Stimulated activated CD8-positive, alpha-beta memory T cell treated with anti-CD3 and anti-CD28 coated beads, Interleukin-4, amount 100 ng/mL, for 4 hours (primary cell): ENCODE results near the gene AUH.
"Not testable (repeated sequence)": the region's sequence is repeated elsewhere in the genome, so short reads cannot be mapped to it uniquely, and the experiment has no call there.

Experiments used
- DNase-seq, 2 donors: peaks; one replicate each; pipeline ENCODE4 v3.0.0-alpha.2; 2020; ENCODE audit warnings: low read depth in 2 of 2, low spot score in 1 of 2

AUH gene

GRCh38 chr9:91379426-91379825 is 17.7 kb upstream of the AUH start:
- DNase-seq = no peak

- no peak for DNase-seq
These were observed 17.0 kb upstream of the AUH start for GRCh38 chr9:91378695-91379127.

- not testable (repeated sequence) for DNase-seq
These were observed 16.3 kb upstream of the AUH start for GRCh38 chr9:91378054-91378453.

- DNase-seq = no peak
These were observed 14.5 kb upstream of the AUH start for GRCh38 chr9:91376239-91376638.

GRCh38 chr9:91374939-91375338 is 13.2 kb upstream of the AUH start:
- DNase-seq = no peak

- no peak for DNase-seq
These were observed 10.2 kb upstream of the AUH start for GRCh38 chr9:91371894-91372293.

GRCh38 chr9:91370006-91370405 is 8.3 kb upstream of the AUH start:
- not testable (repeated sequence) for DNase-seq

- no peak for DNase-seq
These were observed 3.0 kb upstream of the AUH start for GRCh38 chr9:91364702-91365101.

- no peak for DNase-seq
These were observed 2.3 kb upstream of the AUH start for GRCh38 chr9:91364005-91364404.

GRCh38 chr9:91362051-91362611 is 413 bp upstream of the AUH start:
- DNase-seq = no peak

GRCh38 chr9:91360551-91361290 is 997 bp downstream of the AUH start:
- DNase-seq = no peak

- DNase-seq = no peak
These were observed 1.8 kb downstream of the AUH start for GRCh38 chr9:91359734-91360470.

GRCh38 chr9:91359083-91359482 is 2.6 kb downstream of the AUH start:
- no peak for DNase-seq

GRCh38 chr9:91354881-91355280 is 6.8 kb downstream of the AUH start:
- DNase-seq = no peak

GRCh38 chr9:91349115-91349555 is 12.6 kb downstream of the AUH start:
- no peak for DNase-seq

GRCh38 chr9:91348191-91348807 is 13.4 kb downstream of the AUH start:
- no peak for DNase-seq

GRCh38 chr9:91347377-91347776 is 14.3 kb downstream of the AUH start:
- DNase-seq = no peak

GRCh38 chr9:91346644-91347043 is 15.1 kb downstream of the AUH start:
- no peak for DNase-seq

GRCh38 chr9:91345978-91346377 is 15.7 kb downstream of the AUH start:
- no peak for DNase-seq

- no peak for DNase-seq
These were observed 19.1 kb downstream of the AUH start for GRCh38 chr9:91342575-91342974.

GRCh38 chr9:91341749-91342148 is 20.0 kb downstream of the AUH start:
- DNase-seq = no peak

GRCh38 chr9:91341258-91341746 is 20.4 kb downstream of the AUH start:
- no peak for DNase-seq
